GM23248 (cell line): ENCODE results near the gene STK33.

Experiments used
- EZH2 ChIP-seq: fragments of 200-600 bp; sonication (generic); IDR thresholded peaks from 2 replicates; pipeline ENCODE4 v1.6.1; 2018; ENCODE audit warnings: antibody characterized with exemption, mild to moderate bottlenecking; ENCODE audit not compliant: insufficient read depth, poor library complexity, severe bottlenecking
- EZH2phosphoT487 ChIP-seq: fragments of 200-600 bp; sonication (generic); IDR thresholded peaks from 2 replicates; pipeline ENCODE4 v1.6.1; 2018; ENCODE audit warnings: antibody characterized with exemption, moderate library complexity, mild to moderate bottlenecking, low read depth; ENCODE audit not compliant: insufficient read depth

- no peak for TF ChIP-seq EZH2
- TF ChIP-seq EZH2phosphoT487, result no peak
Measured at GRCh38 chr11:8351223-8351622, 242.8 kb downstream of the STK33 start.
